Epithelial cell of proximal tubule (primary cell): Measurements from ENCODE around the gene RADIL. TPM values are rescaled to one million over a fixed set of nuclear protein-coding genes. Genes with fewer than 3 reads are reported as not detected.

Experiments
- DNase-seq: peaks from one replicate; pipeline ENCODE4 v3.0.0-alpha.2; 2011; ENCODE audit warnings: low read depth
- H3K4me3 ChIP-seq: 2 replicates; pipeline ENCODE4 v1.5.1; 2011; ENCODE audit warnings: low read depth, mild to moderate bottlenecking, low read length
- CTCF ChIP-seq: conservative IDR thresholded peaks from 2 replicates; pipeline ENCODE4 v1.5.1; 2012; ENCODE audit warnings: low read depth, mild to moderate bottlenecking, low read length
- total RNA-seq: library from RNA; depleted of rRNA; stranded (reverse); fragments of >200 nt; gene quantifications from 2 replicates; pipeline ENCODE4 v1.2.3, GENCODE V29; 2015

RADIL gene
- total RNA-seq, 1 donor from 2014 or later: 2.4 TPM

GRCh38 chr7:4861227-4861626 lies 22.3 kb downstream of the RADIL start:
- no peak for DNase-seq
- no peak for TF ChIP-seq CTCF
- no peak overlapping the region for H3K4me3 ChIP-seq

- H3K4me3 ChIP-seq: no peak overlapping the region
- DNase-seq: no peak
- no peak for TF ChIP-seq CTCF
Observed at GRCh38 chr7:4857189-4857588, 26.3 kb downstream of the RADIL start.

- H3K4me3 ChIP-seq: no peak overlapping the region
- TF ChIP-seq CTCF: no peak
- no peak for DNase-seq
Observed at GRCh38 chr7:4856336-4857057, 27.0 kb downstream of the RADIL start.

DNA sequence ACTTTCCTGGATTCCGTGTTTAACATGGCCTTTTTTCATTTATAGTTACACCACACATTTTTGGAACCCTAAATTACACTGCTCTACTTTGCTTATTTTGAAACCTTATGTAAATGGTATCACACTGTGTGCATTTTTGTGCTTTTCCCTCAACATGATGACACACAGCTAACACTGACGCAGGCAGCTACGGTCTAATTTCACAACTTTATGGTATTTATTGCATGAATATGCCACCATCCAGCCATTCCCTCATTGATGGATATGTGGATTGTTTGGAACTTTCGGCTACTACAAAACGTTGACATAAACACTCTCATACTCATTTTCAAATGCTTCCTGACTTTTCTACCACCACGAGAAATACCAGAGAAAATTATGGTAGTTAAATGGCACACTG lies 28.6 kb downstream of the RADIL start:
- TF ChIP-seq CTCF: no peak
- no peak for DNase-seq
- no peak overlapping the region for H3K4me3 ChIP-seq

GRCh38 chr7:4851459-4852422 lies 31.8 kb downstream of the RADIL start:
- DNase-seq: no peak
- no peak overlapping the region for H3K4me3 ChIP-seq

DNA sequence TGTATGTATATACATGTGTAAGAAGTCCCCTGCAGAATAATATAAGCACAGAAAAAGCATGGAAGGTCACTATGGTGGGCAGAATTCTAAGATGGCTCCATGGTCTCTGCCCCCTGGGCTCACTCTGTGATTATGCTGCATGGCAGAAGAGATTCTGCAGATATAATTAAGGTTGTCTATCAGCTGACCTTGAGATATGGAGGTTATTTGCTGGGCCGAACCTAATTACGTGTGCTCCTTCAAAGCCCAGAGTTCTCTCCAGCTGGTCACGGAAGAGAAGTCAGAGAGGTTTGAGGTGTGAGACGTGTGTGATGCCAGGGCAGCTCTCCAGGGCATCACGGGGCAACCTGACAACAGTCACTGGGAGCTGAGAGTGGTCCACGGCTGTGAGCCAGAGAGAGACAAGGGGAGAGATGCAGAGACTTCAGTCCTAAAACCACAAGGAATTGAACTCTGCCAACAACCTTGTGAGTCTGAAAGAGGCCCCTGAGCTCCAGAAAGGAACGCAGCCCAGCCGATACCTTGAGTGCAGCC lies 33.2 kb downstream of the RADIL start:
- DNase-seq: no peak
- TF ChIP-seq CTCF: no peak
- H3K4me3 ChIP-seq: no peak overlapping the region

More at GRCh38 chr7:4851459-4852422, 31.8 kb downstream of the RADIL start:
- TF ChIP-seq CTCF: no peak
